RWPE1 (cell line): ENCODE results near the gene RXRA.
A peak's percentile ranks its signal among the peaks of the same experiment; 100 is the strongest.

Experiments
- CTCF ChIA-PET: fragments of 350-600 bp; sonication (Branson Sonifier 250); formaldehyde crosslinking; extraction: SDS; loops from one replicate; lab custom pipeline; 2021; lab: Yijun Ruan, JAX
- POLR2A ChIA-PET: fragments of 400-600 bp; formaldehyde crosslinking; extraction: SDS; loops from one replicate; lab custom pipeline; 2020; ENCODE audit warnings: antibody characterized with exemption; ENCODE audit not compliant: low non-redundant PET; lab: Yijun Ruan, JAX
- DNase-seq: peaks from one replicate; pipeline ENCODE4 v3.0.0; 2012; ENCODE audit warnings: low spot score
- H3K27ac ChIP-seq: fragments of 450-650 bp; 2 replicates; pipeline ENCODE4 v1.5.1; 2017
- CTCF ChIP-seq: fragments of 450-650 bp; conservative IDR thresholded peaks from 2 replicates; pipeline ENCODE4 v1.5.1; 2017; ENCODE audit warnings: low read depth, mild to moderate bottlenecking

Gene RXRA

DNA sequence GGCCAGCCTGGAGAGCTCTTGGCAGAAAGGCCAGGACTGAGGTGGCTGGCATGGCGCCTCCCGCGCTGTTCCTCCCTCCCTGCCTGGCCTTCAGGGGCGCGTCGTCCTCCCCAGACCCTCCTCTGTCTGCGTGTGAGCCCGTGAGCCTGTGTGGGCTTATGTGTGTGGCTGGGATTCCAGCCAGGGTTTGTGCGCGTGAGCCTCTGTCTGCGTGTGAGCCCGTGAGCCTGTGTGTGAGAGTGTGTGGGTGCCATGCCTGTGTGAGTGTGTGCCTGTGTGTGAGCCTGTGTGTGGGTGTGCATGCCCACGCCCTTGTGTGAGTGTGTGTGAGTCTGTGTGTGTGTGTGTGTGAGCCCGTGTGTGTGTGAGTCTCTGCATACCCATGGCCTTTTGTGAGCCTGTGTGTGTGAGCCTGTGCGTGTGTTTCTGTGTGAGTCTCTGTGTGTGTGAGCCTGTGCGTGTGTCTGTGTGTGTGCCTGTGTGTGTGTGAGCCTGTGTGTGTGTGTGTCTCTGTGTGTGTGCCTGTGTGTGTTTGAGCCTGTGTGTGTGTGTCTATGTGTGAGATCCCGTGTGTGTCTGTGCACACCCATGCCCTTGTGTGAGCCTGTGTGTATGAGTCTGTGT is 13.0 kb downstream of the RXRA start:
- ChIA-PET CTCF (interaction anchor here (0.6 kb wide), 1 partner anchor 10 kb away, joined by 3 read pairs; no protein-coding TSS in a partner anchor), POLR2A (no interaction called here)
- no peak for TF ChIP-seq CTCF
- peak overlapping the region; percentile 99 for H3K27ac ChIP-seq
- DNase-seq, result no peak

DNA sequence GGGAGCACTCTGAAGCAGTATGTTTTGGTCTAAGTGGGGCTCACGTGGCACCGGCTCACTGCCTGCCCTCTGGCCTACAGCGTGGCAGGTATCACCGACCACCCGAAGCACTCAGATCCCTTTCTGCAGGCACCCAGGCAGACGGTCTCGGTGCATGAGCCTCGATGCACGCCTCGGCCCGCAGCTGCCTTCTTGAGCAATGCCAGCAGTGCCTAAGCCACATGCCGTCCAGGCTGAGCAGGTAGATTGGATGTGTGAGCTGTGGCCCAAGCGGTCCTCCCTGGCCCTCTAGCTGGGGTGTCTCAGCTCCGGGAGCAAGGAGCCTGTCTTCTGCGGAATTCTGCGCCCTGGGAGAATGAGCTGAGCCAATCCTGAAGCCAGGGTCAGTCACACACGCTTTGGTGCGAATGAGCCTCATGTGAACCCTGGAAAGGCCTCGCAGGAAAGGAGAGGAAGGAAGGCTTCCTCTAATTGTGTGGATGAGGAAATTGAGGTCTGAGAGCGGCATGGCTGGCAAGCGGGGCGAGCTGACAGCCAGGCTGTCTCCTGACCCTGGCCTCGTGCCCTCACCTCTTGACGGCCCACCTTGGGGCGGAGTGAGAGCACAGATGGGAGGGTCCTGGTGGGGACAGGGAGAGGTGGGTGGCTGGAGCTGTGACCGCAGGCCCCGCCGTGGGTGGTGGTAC is 14.4 kb downstream of the RXRA start:
- DNase-seq, result no peak
- peak overlapping the region; percentile 99 for H3K27ac ChIP-seq
- POLR2A ChIA-PET, result no interaction called here
- TF ChIP-seq CTCF, result no peak
- CTCF ChIA-PET, result interaction anchor here (0.6 to 1.6 kb wide), 3 partner anchors 22 to 103 kb away, joined by 3 to 8 read pairs (median 4); no protein-coding TSS in a partner anchor

- POLR2A ChIA-PET, result interaction anchor here (0.8 kb wide), 1 partner anchor 14 kb away, joined by 5 read pairs; no protein-coding TSS in a partner anchor
- TF ChIP-seq CTCF, result no peak
- DNase-seq, result no peak
- CTCF ChIA-PET, result interaction anchor here (1.6 kb wide), 1 partner anchor 102 kb away, joined by 8 read pairs; no protein-coding TSS in a partner anchor
- peak overlapping the region; percentile 99 for H3K27ac ChIP-seq
These were observed 15.1 kb downstream of the RXRA start for GRCh38 chr9:134341306-134341705.

GRCh38 chr9:134341929-134342745 is 15.9 kb downstream of the RXRA start:
- CTCF ChIA-PET, result no interaction called here

DNA sequence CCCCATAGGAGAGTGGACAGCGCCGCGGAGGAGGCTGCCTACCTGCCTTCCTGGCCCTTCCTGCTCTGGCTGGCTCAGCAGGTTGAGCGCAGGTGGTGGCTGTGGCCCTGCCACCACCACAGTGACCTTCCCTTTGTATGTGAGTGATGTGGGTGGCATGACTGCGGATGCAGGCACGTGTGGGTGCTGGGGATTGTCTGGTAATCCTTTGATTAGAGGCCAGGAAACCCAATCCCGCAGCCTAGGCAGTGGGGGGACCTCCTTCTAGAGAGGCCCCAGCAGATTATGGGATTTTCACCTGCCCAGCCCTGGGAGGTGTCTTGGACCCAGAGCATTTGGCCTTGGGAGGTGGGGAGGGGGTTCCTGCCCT is 16.5 kb downstream of the RXRA start:
- TF ChIP-seq CTCF, result no peak
- POLR2A ChIA-PET, result no interaction called here
- CTCF ChIA-PET, result no interaction called here
- peak overlapping the region; percentile 99 for H3K27ac ChIP-seq
- DNase-seq, result no peak

More at GRCh38 chr9:134341929-134342745, 15.9 kb downstream of the RXRA start:
- no peak for DNase-seq
- TF ChIP-seq CTCF, result no peak
- POLR2A ChIA-PET, result interaction anchor here (0.8 kb wide), 1 partner anchor 13 kb away, joined by 5 read pairs; no protein-coding TSS in a partner anchor
- H3K27ac ChIP-seq, result peak overlapping the region; percentile 99

DNA sequence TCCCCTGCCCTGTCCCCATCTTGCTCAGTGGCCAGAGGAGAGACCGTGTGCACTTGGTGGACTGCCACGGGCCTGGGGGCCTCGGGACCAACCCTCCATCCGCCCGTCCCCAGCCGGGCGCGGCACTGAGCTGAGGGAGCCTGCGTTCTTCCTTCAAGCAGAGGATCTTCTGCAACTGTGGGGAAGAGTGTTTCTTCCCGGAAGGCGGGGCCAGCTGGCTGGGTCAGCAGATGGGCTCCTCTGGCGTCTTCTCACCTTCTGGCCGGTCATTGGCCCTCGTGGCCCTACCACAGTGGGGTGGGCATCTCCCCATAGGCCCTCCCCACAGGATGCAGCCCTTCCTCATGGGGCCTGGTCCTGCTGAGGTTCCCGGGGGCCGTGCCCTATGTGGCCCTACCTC is 17.4 kb downstream of the RXRA start:
- H3K27ac ChIP-seq, result peak overlapping the region; percentile 99
- ChIA-PET CTCF (no interaction called here), POLR2A (no interaction called here)
- no peak for TF ChIP-seq CTCF
- DNase-seq, result no peak
